Panc1 (cell line): ENCODE data around the gene MINAR2. TPM values are rescaled to one million over a fixed set of nuclear protein-coding genes. Genes with fewer than 3 reads are reported as not detected.

ENCODE experiments used
- ATAC-seq: fragments of 200-7000 bp; cut with Tn5 transposase; 2 replicates; pipeline ENCODE4 v1.9.1; 2020; ENCODE audit warnings: mild to moderate bottlenecking, moderate library complexity
- BruUV-seq: library from RNA; stranded (reverse); fragments of 400-500 nt; replicated peaks from 2 replicates; lab custom pipeline; 2021; lab: Mats Ljungman, UMichigan
- CTCF ChIA-PET: fragments of 300-600 bp; sonication (Branson Sonifier 250); formaldehyde crosslinking; loops from one replicate; lab custom pipeline; 2022; ENCODE audit warnings: antibody characterized with exemption; lab: Charles Lee
- POLR2A ChIA-PET: fragments of 300-600 bp; sonication (Branson Sonifier 250); formaldehyde crosslinking; loops from one replicate; lab custom pipeline; 2022; ENCODE audit warnings: antibody characterized with exemption; lab: Charles Lee
- DNase-seq: peaks from one replicate; pipeline ENCODE4 v3.0.0-alpha.2; 2010; ENCODE audit warnings: low read depth, low spot score
- H3K27ac ChIP-seq: 2 replicates; pipeline ENCODE4 v1.5.1; 2011; ENCODE audit warnings: mild to moderate bottlenecking, low read length, inconsistent platforms
- H3K27me3 ChIP-seq: fragments of 200-500 bp; sonication (Bioruptor generic); 2 replicates; pipeline ENCODE4 v1.6.0; 2014; ENCODE audit warnings: low read length, inconsistent platforms; ENCODE audit not compliant: control insufficient read depth, insufficient read depth
- H3K36me3 ChIP-seq: fragments of 200-500 bp; sonication (Bioruptor generic); 2 replicates; pipeline ENCODE4 v1.5.1; 2014; ENCODE audit warnings: inconsistent platforms, mild to moderate bottlenecking, low read length, moderate library complexity; ENCODE audit not compliant: control insufficient read depth, insufficient read depth
- H3K4me1 ChIP-seq: 2 replicates; pipeline ENCODE4 v1.5.1; 2011; ENCODE audit warnings: inconsistent platforms, mild to moderate bottlenecking, low read length, moderate library complexity; ENCODE audit not compliant: control insufficient read depth, insufficient read depth
- H3K4me3 ChIP-seq, 2 experiments: 2 replicates each; pipeline ENCODE4 v1.5.1; 2011 to 2012; ENCODE audit warnings: low read depth in 2 of 2, low read length in 2 of 2, mild to moderate bottlenecking in 2 of 2, inconsistent platforms in 1 of 2, moderate library complexity in 1 of 2
- H3K9me3 ChIP-seq: fragments of 200-500 bp; sonication (Bioruptor generic); 2 replicates; pipeline ENCODE4 v1.5.1; 2014; ENCODE audit warnings: low read depth, mild to moderate bottlenecking, inconsistent platforms, low read length, moderate library complexity; ENCODE audit not compliant: control insufficient read depth, insufficient read depth
- CTCF ChIP-seq: fragments of 450-650 bp; IDR thresholded peaks from 2 replicates; pipeline ENCODE4 v1.5.1; 2017; ENCODE audit warnings: mild to moderate bottlenecking
- POLR2AphosphoS5 ChIP-seq: IDR thresholded peaks from 2 replicates; pipeline ENCODE4 v1.6.1; 2012; ENCODE audit warnings: mild to moderate bottlenecking, low read depth, low read length, moderate library complexity
- REST ChIP-seq, 2 experiments: IDR thresholded peaks; 2 replicates each; pipeline ENCODE4 v1.6.1; 2011 to 2012; ENCODE audit warnings: low read depth in 2 of 2, control low read depth in 1 of 2, low read length in 1 of 2, mild to moderate bottlenecking in 1 of 2, moderate library complexity in 1 of 2; ENCODE audit not compliant: insufficient read depth in 1 of 2
- SIN3A ChIP-seq: IDR thresholded peaks from 2 replicates; pipeline ENCODE4 v1.6.1; 2012; ENCODE audit warnings: low read depth, mild to moderate bottlenecking, low read length, moderate library complexity, borderline replicate concordance; ENCODE audit not compliant: insufficient read depth
- TCF7L2 ChIP-seq: IDR thresholded peaks from 2 replicates; pipeline ENCODE4 v1.6.1; 2011; ENCODE audit warnings: mild to moderate bottlenecking, low read depth, low read length, inconsistent platforms
- in situ Hi-C: cut with HindIII; loops from 2 replicates; pipeline ENCODE4 v1.10.0; 2016; ENCODE audit warnings: low sequenced_read_pairs, low pct_unique_long_range_greater_than_20kb
- intact Hi-C: fragments of 100-400 bp; cut with micrococcal nuclease; formaldehyde crosslinking; loops from one replicate; pipeline ENCODE4 v1.10.0; 2022; ENCODE audit not compliant: unreplicated experiment
- total RNA-seq: library from RNA; stranded (reverse); gene quantifications from one replicate; pipeline ENCODE4 v1.2.1, GENCODE V29; 2021; ENCODE audit not compliant: unreplicated experiment

Gene MINAR2
- total RNA-seq, 1 experiment from 2014 or later, result not detected

- CTCF ChIA-PET, result no interaction called here
- no peak for ATAC-seq
Observed at GRCh38 chr5:129770024-129770820, 22.3 kb downstream of the MINAR2 start.

More at GRCh38 chr5:129770024-129770820, 22.3 kb downstream of the MINAR2 start:
- no peak overlapping the region for H3K4me3 ChIP-seq
- BruUV-seq, result no TSS peak
- POLR2A ChIA-PET, result no interaction called here
- DNase-seq, result no peak
- TF ChIP-seq TCF7L2 (no peak), POLR2AphosphoS5 (no peak), SIN3A (no peak), CTCF (no peak), REST (IDR thresholded peaks at IDR 0.05; ENCODE audit: insufficient read depth in 1 of 2, low read depth in 2 of 2, low read length in 1 of 2) (no peak)
- no peaks in the 10 kb centered on the region for H3K27me3 ChIP-seq
- intact Hi-C loops (loop anchor here (2.0 kb wide), 1 partner anchor 1339 kb away; no protein-coding TSS in a partner anchor), in situ Hi-C loops (no loop called here)
- no peaks in the 10 kb centered on the region for H3K4me1 ChIP-seq
- no peak overlapping the region for H3K27ac ChIP-seq
- H3K36me3 ChIP-seq, result no peaks in the 10 kb centered on the region
- no peaks in the 10 kb centered on the region for H3K9me3 ChIP-seq
